Measurements from ENCODE around the gene TRIO. TPM values are rescaled to one million over a fixed set of nuclear protein-coding genes. Genes with fewer than 3 reads are reported as not detected.

The TRIO gene
- total and polyA plus RNA-seq, 7 donors: 18.5 to 77.5 (median 35.0) TPM

GRCh38 chr5:14245132-14245925 is 102.2 kb downstream of the TRIO start:
- Histone ChIP-seq H3K27me3 (ENCODE audit: insufficient read depth in 3 of 3, low read length in 2 of 3) (no peaks in the 10 kb centered on the region), H3K27ac (peak overlapping the region; percentile 30), H3K9me3 (no peaks in the 10 kb centered on the region), H3K36me3 (ENCODE audit: insufficient read depth in 1 of 2, low read depth in 1 of 2) (no peaks in the 10 kb centered on the region), H3K4me3 (no peak overlapping the region), H3K4me1 (peaks cover 69% of the 10 kb centered on the region)
- no peak for DNase-seq
- peak; percentile 55 to 76 (median 70) for ATAC-seq
- no peak for TF ChIP-seq CTCF (IDR thresholded peaks at IDR 0.05)
- intact Hi-C loops (cut with DNase I): no loop called here
- WGBS, 3 donors: 29 to 37% (median 32%) methylated on average over 13 of the region's 13 CpGs

- Histone ChIP-seq H3K4me1 (peaks cover 65% of the 10 kb centered on the region), H3K27me3 (ENCODE audit: insufficient read depth in 3 of 3, low read length in 2 of 3) (no peaks in the 10 kb centered on the region), H3K4me3 (no peak overlapping the region), H3K27ac (peak overlapping the region; percentile 12), H3K36me3 (ENCODE audit: insufficient read depth in 1 of 2, low read depth in 1 of 2) (no peaks in the 10 kb centered on the region), H3K9me3 (no peaks in the 10 kb centered on the region)
- DNase-seq (no peak), ATAC-seq (peak in 1 of 4 donors; percentile 25)
- 70 to 86% (median 71%) methylated on average over 9 of the region's 9 CpGs for WGBS, 3 donors
- no peak for TF ChIP-seq CTCF (IDR thresholded peaks at IDR 0.05)
- intact Hi-C loops (cut with DNase I): no loop called here
Measured at GRCh38 chr5:14246350-14247053, 103.4 kb downstream of the TRIO start.

GRCh38 chr5:14247054-14247386 is 103.9 kb downstream of the TRIO start:
- 49 to 60% (median 59%) methylated on average over 4 of the region's 4 CpGs for WGBS, 3 donors
- peaks cover 60% of the 10 kb centered on the region for H3K4me1 ChIP-seq
- intact Hi-C loops (cut with DNase I): no loop called here

GRCh38 chr5:14249258-14250082 is 106.3 kb downstream of the TRIO start:
- WGBS, 3 donors: 68 to 81% (median 69%) methylated on average over 6 of the region's 6 CpGs
- no peaks in the 10 kb centered on the region for H3K9me3 ChIP-seq
- intact Hi-C loops (cut with DNase I): no loop called here
- no peaks in the 10 kb centered on the region for H3K36me3 ChIP-seq (ENCODE audit: insufficient read depth in 1 of 2, low read depth in 1 of 2)
- DNase-seq (no peak), ATAC-seq (no peak)
- H3K27me3 ChIP-seq (ENCODE audit: insufficient read depth in 3 of 3, low read length in 2 of 3): no peaks in the 10 kb centered on the region
- H3K27ac ChIP-seq: no peak overlapping the region
- no peak for TF ChIP-seq CTCF (IDR thresholded peaks at IDR 0.05)
- H3K4me3 ChIP-seq: no peak overlapping the region
- H3K4me1 ChIP-seq: peaks cover 44% of the 10 kb centered on the region

More at GRCh38 chr5:14247054-14247386, 103.9 kb downstream of the TRIO start:
- Histone ChIP-seq H3K36me3 (ENCODE audit: insufficient read depth in 1 of 2, low read depth in 1 of 2) (no peaks in the 10 kb centered on the region), H3K4me3 (no peak overlapping the region), H3K9me3 (no peaks in the 10 kb centered on the region), H3K27me3 (ENCODE audit: insufficient read depth in 3 of 3, low read length in 2 of 3) (no peaks in the 10 kb centered on the region), H3K27ac (no peak overlapping the region)
- ATAC-seq (no peak), DNase-seq (no peak)
- TF ChIP-seq CTCF (IDR thresholded peaks at IDR 0.05): no peak

Measured in psoas muscle (tissue), 8 donors.